Mesendoderm (in vitro differentiated cells): ENCODE results near the gene LMF1.
A peak's percentile ranks its signal among the peaks of the same experiment; 100 is the strongest.

Experiments
- DNase-seq: peaks from one replicate; pipeline ENCODE4 v3.0.0; 2013
- H2AK5ac ChIP-seq: 2 replicates; pipeline ENCODE4 v1.6.1; 2013; ENCODE audit warnings: low read length, inconsistent platforms
- H2BK120ac ChIP-seq: 2 replicates; pipeline ENCODE4 v1.6.1; 2013; ENCODE audit warnings: low read depth, mild to moderate bottlenecking, low read length, moderate library complexity, mixed read lengths
- H2BK15ac ChIP-seq: replicated peaks from 2 replicates; pipeline ENCODE4 v1.6.1; 2013; ENCODE audit warnings: low read depth, mild to moderate bottlenecking, moderate library complexity
- H2BK5ac ChIP-seq: 2 replicates; pipeline ENCODE4 v1.6.1; 2013; ENCODE audit warnings: low read length, inconsistent platforms
- H3K18ac ChIP-seq: 2 replicates; pipeline ENCODE4 v1.6.1; 2013; ENCODE audit warnings: mild to moderate bottlenecking, low read length, mixed read lengths
- H3K23ac ChIP-seq: one replicate; pipeline ENCODE4 v1.6.1; 2013; ENCODE audit warnings: low read length
- H3K27ac ChIP-seq: 2 replicates; pipeline ENCODE4 v1.5.1; 2013; ENCODE audit warnings: low read depth, mild to moderate bottlenecking, inconsistent platforms, low read length, moderate library complexity
- H3K27me3 ChIP-seq: 2 replicates; pipeline ENCODE4 v1.6.1; 2013; ENCODE audit warnings: low read length, control low read depth, mild to moderate bottlenecking, inconsistent platforms; ENCODE audit not compliant: insufficient read depth, poor library complexity
- H3K36me3 ChIP-seq: 2 replicates; pipeline ENCODE4 v1.6.1; 2013; ENCODE audit warnings: low read length, inconsistent platforms; ENCODE audit not compliant: control insufficient read depth, insufficient read depth
- H3K4ac ChIP-seq: one replicate; pipeline ENCODE4 v1.6.1; 2013; ENCODE audit warnings: low read depth, mild to moderate bottlenecking, low read length, moderate library complexity
- H3K4me1 ChIP-seq: 2 replicates; pipeline ENCODE4 v1.6.1; 2013; ENCODE audit warnings: low read depth, low read length, inconsistent platforms; ENCODE audit not compliant: control insufficient read depth
- H3K4me2 ChIP-seq: 2 replicates; pipeline ENCODE4 v1.6.1; 2013; ENCODE audit warnings: low read length
- H3K4me3 ChIP-seq: 2 replicates; pipeline ENCODE4 v1.5.1; 2013; ENCODE audit warnings: mild to moderate bottlenecking, low read length
- H3K56ac ChIP-seq: one replicate; pipeline ENCODE4 v1.6.1; 2013; ENCODE audit warnings: low read length
- H3K79me1 ChIP-seq: 2 replicates; pipeline ENCODE4 v1.6.1; 2013; ENCODE audit warnings: low read length, inconsistent platforms
- H3K79me2 ChIP-seq: 2 replicates; pipeline ENCODE4 v1.6.1; 2013; ENCODE audit warnings: mild to moderate bottlenecking, low read length; ENCODE audit not compliant: control insufficient read depth, insufficient read depth
- H3K9ac ChIP-seq: 2 replicates; pipeline ENCODE4 v1.6.1; 2013; ENCODE audit warnings: low read length, inconsistent platforms
- H4K5ac ChIP-seq: one replicate; pipeline ENCODE4 v1.6.1; 2013; ENCODE audit warnings: low read length
- H4K8ac ChIP-seq: one replicate; pipeline ENCODE4 v1.6.1; 2013; ENCODE audit warnings: low read depth, mild to moderate bottlenecking, control low read depth, low read length, moderate library complexity
- WGBS: extraction: QIAGEN DNeasy Blood & Tissue Kit; methylation state at CpG from one replicate; pipeline ENCODE4 v1.1.7; 2013; ENCODE audit warnings: low lambda C conversion rate, missing lambda C conversion rate; ENCODE audit not compliant: insufficient coverage; ENCODE audit errors: extremely low coverage; 5-methylcytosine and 5-hydroxymethylcytosine counted together

Gene LMF1

DNA sequence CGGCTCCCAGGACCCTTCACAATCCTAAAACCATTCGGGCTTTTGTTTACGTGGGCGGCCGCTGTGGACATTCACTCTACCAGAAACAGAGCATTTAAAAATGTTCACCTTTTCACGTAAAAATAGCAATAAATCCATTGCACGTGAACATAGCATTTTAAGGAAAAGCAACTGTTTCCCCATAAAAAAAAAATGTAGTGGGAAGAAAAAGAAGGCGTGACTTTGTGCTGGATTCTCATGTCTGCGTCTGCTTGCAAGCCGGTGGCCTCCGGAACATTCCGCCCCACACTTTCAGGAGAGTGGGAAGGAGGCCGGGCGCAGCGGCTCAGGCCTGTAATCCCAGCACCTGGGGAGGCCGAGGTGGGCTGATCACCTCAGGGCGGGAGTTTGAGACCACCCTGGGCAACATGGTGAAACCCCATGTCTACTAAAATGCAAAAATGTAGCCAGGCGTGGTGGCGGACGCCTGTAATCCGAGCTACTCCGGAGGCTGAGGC is 156.8 kb downstream of the LMF1 start:
- no CpG with 5 or more reads among the region's 22 CpGs for WGBS
- Histone ChIP-seq H2BK120ac (no peak overlapping the region), H3K79me2 (no peaks in the 10 kb centered on the region), H3K56ac (no peak overlapping the region), H3K9ac (peak overlapping the region; percentile 11), H3K18ac (no peak overlapping the region), H2AK5ac (no peak overlapping the region), H3K36me3 (no peaks in the 10 kb centered on the region), H3K4ac (no peak overlapping the region), H3K4me1 (no peaks in the 10 kb centered on the region), H3K27ac (no peak overlapping the region), H3K23ac (no peak overlapping the region), H3K27me3 (no peaks in the 10 kb centered on the region), H3K4me3 (no peak overlapping the region), H4K5ac (no peak overlapping the region), H3K4me2 (no peak overlapping the region), H4K8ac (no peak overlapping the region), H3K79me1 (no peaks in the 10 kb centered on the region), H2BK5ac (no peak overlapping the region), H2BK15ac (no peak overlapping the region)
- no peak for DNase-seq

DNA sequence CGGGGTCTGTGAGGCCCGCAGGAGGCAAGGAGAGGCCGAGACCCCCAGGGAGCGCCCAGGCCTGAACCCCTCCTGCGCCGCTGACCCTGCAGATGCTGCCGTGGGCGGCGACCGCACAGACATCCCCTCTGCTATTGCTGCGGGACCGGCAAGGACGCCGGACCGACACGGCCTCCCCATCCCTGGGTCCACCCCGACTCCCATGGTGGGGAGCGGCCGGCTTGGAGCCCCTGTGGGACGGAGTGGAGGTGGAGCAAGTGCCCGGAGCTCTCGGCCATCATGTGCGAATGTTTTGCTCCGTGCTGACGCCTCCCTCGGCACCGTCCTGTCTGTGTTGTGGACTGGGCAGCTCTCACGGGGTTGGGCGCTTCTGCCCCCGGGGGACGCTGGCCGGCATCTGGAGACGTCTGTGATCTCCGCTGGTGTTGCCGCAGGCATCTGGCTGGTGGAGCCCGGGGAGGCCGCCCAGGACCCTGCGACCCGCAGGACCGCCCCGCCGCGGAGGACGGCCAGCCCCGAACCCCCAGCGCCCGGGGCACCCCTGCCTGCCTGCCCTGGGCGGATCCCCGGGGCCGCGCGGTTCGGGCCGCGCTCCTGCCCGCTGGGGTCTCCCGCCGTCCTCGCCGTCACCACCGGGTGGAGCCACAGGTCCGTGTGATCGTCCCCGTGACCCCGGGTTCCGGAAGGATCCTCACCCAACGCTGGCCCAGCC is 157.4 kb downstream of the LMF1 start:
- H3K27me3 ChIP-seq, result no peaks in the 10 kb centered on the region
- no peak overlapping the region for H2BK15ac ChIP-seq
- no peak overlapping the region for H3K18ac ChIP-seq
- DNase-seq, result peak; percentile 55
- H2BK120ac ChIP-seq, result no peak overlapping the region
- H3K79me1 ChIP-seq, result no peaks in the 10 kb centered on the region
- no peaks in the 10 kb centered on the region for H3K36me3 ChIP-seq
- no peak overlapping the region for H3K4me3 ChIP-seq
- no CpG with 5 or more reads among the region's 67 CpGs for WGBS
- no peaks in the 10 kb centered on the region for H3K4me1 ChIP-seq
- no peaks in the 10 kb centered on the region for H3K79me2 ChIP-seq
- H4K5ac ChIP-seq, result no peak overlapping the region
- H3K27ac ChIP-seq, result no peak overlapping the region
- peak overlapping the region; percentile 44 for H3K9ac ChIP-seq
- H3K4ac ChIP-seq, result no peak overlapping the region
- H3K23ac ChIP-seq, result no peak overlapping the region
- no peak overlapping the region for H2AK5ac ChIP-seq
- H2BK5ac ChIP-seq, result no peak overlapping the region
- H3K56ac ChIP-seq, result peak overlapping the region; percentile 62
- no peak overlapping the region for H4K8ac ChIP-seq
- H3K4me2 ChIP-seq, result peak overlapping the region; percentile 42

DNA sequence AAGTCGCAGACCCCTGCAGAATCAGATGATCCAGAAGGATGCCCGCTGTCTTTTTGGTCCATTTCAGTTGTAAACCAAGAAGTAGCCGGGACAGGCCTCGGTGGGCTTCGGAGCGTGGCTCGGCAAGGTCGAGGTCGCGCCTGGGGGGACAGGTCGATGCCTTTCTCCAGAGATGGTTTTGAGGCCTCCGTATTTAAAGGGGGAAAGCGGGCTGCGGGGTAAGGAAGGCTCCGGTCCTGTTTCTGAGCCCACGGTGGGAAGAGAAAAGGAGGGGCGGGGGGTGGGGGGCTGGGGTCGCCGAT is 162.7 kb downstream of the LMF1 start:
- H3K27me3 ChIP-seq, result no peaks in the 10 kb centered on the region
- H4K5ac ChIP-seq, result no peak overlapping the region
- H2BK120ac ChIP-seq, result no peak overlapping the region
- H3K4ac ChIP-seq, result peak overlapping the region; percentile 70
- no peak overlapping the region for H2BK15ac ChIP-seq
- no peak overlapping the region for H3K18ac ChIP-seq
- no peaks in the 10 kb centered on the region for H3K4me1 ChIP-seq
- H2BK5ac ChIP-seq, result no peak overlapping the region
- DNase-seq, result no peak
- no peak overlapping the region for H2AK5ac ChIP-seq
- H3K36me3 ChIP-seq, result no peaks in the 10 kb centered on the region
- peak overlapping the region; percentile 78 for H3K9ac ChIP-seq
- H3K56ac ChIP-seq, result peak overlapping the region; percentile 87
- H3K4me3 ChIP-seq, result peak overlapping the region; percentile 55
- H3K79me1 ChIP-seq, result no peaks in the 10 kb centered on the region
- no peaks in the 10 kb centered on the region for H3K79me2 ChIP-seq
- H3K27ac ChIP-seq, result no peak overlapping the region
- peak overlapping the region; percentile 78 for H4K8ac ChIP-seq
- H3K4me2 ChIP-seq, result peak overlapping the region; percentile 83
- no CpG with 5 or more reads among the region's 19 CpGs for WGBS
- H3K23ac ChIP-seq, result no peak overlapping the region

DNA sequence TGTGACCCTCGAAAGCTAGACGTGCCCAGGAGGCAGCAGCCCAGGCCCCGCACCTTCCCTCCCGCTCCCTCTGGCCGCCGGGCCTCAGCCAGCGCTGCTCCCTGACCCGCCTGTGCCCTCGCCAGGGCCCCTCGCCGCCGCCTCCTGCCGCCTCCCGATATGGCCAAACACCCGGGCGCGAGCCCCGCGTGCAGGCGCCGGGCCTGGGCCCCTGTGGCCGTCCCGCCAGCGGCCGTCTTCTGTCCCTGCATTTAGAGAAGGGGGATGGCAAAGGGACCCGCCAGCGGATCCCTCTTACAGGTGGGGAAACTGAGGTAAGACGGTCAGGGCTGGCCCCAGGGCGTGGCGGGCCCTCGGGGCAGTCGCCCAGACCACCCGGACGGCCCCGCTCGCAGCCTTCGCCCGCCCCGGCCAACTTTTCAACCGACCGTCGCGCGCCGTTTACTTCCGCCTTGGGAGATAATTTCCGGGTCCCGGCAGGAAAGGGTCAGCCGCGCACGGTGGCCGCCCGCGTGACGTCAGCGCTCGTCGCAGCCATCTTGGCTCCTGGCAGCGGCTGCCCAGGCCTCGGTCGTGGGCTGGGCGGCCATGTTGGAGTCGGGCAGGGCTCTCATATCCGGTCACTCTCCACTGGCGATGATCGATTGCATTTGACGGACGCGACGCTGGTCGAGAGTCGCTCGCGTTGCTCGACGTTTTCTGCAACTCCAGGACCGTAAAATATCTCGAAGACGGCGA is 163.3 kb downstream of the LMF1 start:
- Histone ChIP-seq H2BK15ac (no peak overlapping the region), H3K27me3 (no peaks in the 10 kb centered on the region), H3K4ac (peak overlapping the region; percentile 26), H2AK5ac (no peak overlapping the region), H3K4me1 (no peaks in the 10 kb centered on the region), H3K79me1 (no peaks in the 10 kb centered on the region), H3K9ac (peak overlapping the region; percentile 78), H3K36me3 (no peaks in the 10 kb centered on the region), H3K18ac (peak overlapping the region; percentile 28), H4K5ac (no peak overlapping the region), H3K4me3 (peak overlapping the region; percentile 55), H3K27ac (no peak overlapping the region), H2BK5ac (no peak overlapping the region), H4K8ac (peak overlapping the region; percentile 93), H3K79me2 (no peaks in the 10 kb centered on the region), H2BK120ac (no peak overlapping the region), H3K4me2 (peak overlapping the region; percentile 83), H3K23ac (no peak overlapping the region), H3K56ac (peak overlapping the region; percentile 91)
- no CpG with 5 or more reads among the region's 80 CpGs for WGBS
- peak; percentile 94 for DNase-seq

DNA sequence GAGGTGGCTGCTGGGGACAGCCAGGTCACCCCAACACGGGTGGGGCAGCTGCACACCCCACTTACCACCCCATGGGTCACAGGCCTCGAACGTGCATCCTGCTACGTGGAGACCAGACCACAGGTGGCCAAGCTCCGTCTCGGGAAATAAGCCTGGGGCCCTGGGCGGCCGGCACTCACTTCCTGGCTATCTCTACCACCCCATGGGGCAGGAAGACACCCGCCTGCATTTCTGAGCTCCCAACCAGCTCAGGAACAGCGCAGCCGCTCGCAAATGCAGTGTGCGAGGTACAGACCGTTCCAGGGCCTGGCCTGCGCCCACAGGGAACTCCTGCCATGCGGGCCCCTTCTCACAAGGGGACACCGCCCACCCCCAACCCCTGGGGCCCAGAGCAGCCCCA is 165.3 kb downstream of the LMF1 start:
- Histone ChIP-seq H3K79me2 (no peaks in the 10 kb centered on the region), H3K36me3 (no peaks in the 10 kb centered on the region), H3K4me2 (no peak overlapping the region), H2BK15ac (no peak overlapping the region), H3K27ac (no peak overlapping the region), H2BK5ac (no peak overlapping the region), H3K4me1 (no peaks in the 10 kb centered on the region), H3K9ac (no peak overlapping the region), H3K27me3 (no peaks in the 10 kb centered on the region), H4K5ac (no peak overlapping the region), H3K56ac (no peak overlapping the region), H2BK120ac (no peak overlapping the region), H3K79me1 (no peaks in the 10 kb centered on the region), H3K23ac (no peak overlapping the region), H3K18ac (no peak overlapping the region), H2AK5ac (no peak overlapping the region), H4K8ac (no peak overlapping the region), H3K4ac (no peak overlapping the region), H3K4me3 (no peak overlapping the region)
- no CpG with 5 or more reads among the region's 17 CpGs for WGBS
- no peak for DNase-seq
